Heart right ventricle (tissue), 16 donors: ENCODE data around the gene IL21R. TPM values are rescaled to one million over a fixed set of nuclear protein-coding genes. Genes with fewer than 3 reads are reported as not detected.
A peak's percentile ranks its signal among the peaks of the same experiment; 100 is the strongest.

ENCODE experiments used
- ATAC-seq, 8 donors: fragments of 200-7000 bp; cut with Tn5 transposase; one replicate each; pipeline ENCODE4 v1.9.1; 2020; ENCODE audit warnings: mild to moderate bottlenecking in 8 of 8, moderate library complexity in 8 of 8, moderate number of reproducible peaks in 1 of 8
- DNase-seq, 2 donors: peaks; one replicate each; pipeline ENCODE4 v3.0.0-alpha.2; 2020
- H3K27ac ChIP-seq, 10 donors: fragments of 200-600 bp; sonication (generic) in 2 of 10; one replicate each; pipeline versions ENCODE4 v1.5.0 to v1.8.0; 2020 to 2022; ENCODE audit warnings: mild to moderate bottlenecking in 3 of 10
- H3K27me3 ChIP-seq, 7 donors: fragments of 200-600 bp; one replicate each; pipeline ENCODE4 v1.8.0; 2021 to 2022; ENCODE audit warnings: mild to moderate bottlenecking in 2 of 7
- H3K36me3 ChIP-seq, 9 donors: fragments of 200-600 bp; sonication (generic) in 1 of 9; one replicate each; pipeline versions ENCODE4 v1.5.0 to v1.8.0; 2020 to 2022; ENCODE audit warnings: mild to moderate bottlenecking in 2 of 9
- H3K4me1 ChIP-seq, 9 donors: fragments of 200-600 bp; sonication (generic) in 1 of 9; one replicate each; pipeline versions ENCODE4 v1.5.0 to v1.8.0; 2020 to 2022; ENCODE audit warnings: mild to moderate bottlenecking in 4 of 9
- H3K4me3 ChIP-seq, 10 donors: fragments of 200-600 bp; sonication (generic) in 2 of 10; one replicate each; pipeline versions ENCODE4 v1.5.0 to v1.8.0; 2020 to 2022; ENCODE audit warnings: mild to moderate bottlenecking in 7 of 10, moderate library complexity in 2 of 10
- H3K9me3 ChIP-seq, 11 donors: fragments of 200-600 bp in 10 of 11; sonication (generic) in 2 of 11; one replicate each; pipeline versions ENCODE4 v1.5.0 to v1.8.0; 2013 to 2022; ENCODE audit warnings: mild to moderate bottlenecking in 2 of 11, control low read depth in 1 of 11, moderate library complexity in 1 of 11
- CTCF ChIP-seq, 9 donors: fragments of 200-600 bp; sonication (generic) in 2 of 9; IDR thresholded peaks; one replicate each; pipeline versions ENCODE4 v1.5.0 to v1.8.0; 2021 to 2022; ENCODE audit warnings: antibody characterized with exemption in 9 of 9, mild to moderate bottlenecking in 5 of 9, moderate library complexity in 1 of 9
- WGBS, 2 donors: extraction: QIAGEN DNeasy Blood & Tissue Kit; methylation state at CpG; one replicate each; pipeline ENCODE4 v1.1.7; 2013; ENCODE audit warnings: inconsistent platforms in 1 of 2; 5-methylcytosine and 5-hydroxymethylcytosine counted together
- intact Hi-C, 10 donors: fragments of 100-400 bp; cut with DNase I; formaldehyde crosslinking; loops; one replicate each; pipeline versions ENCODE4 v1.11.1 to v1.14.2; 2022
- polyA plus RNA-seq, 2 donors: library from polyadenylated mRNA; stranded (reverse); fragments of 200-250 nt; gene quantifications; one replicate each; pipeline ENCODE4 v1.2.3, GENCODE V29; 2013
- total RNA-seq, 10 donors: library from RNA; stranded (reverse); fragmentation: NEBNext Ultra II Directional in 3 of 10; extraction: Animal tissue kit (Norgen Biotek cat#: 25700) in 3 of 10; gene quantifications; one replicate each; pipeline versions ENCODE4 v1.2.1 to v1.2.4, GENCODE V29; 2021 to 2023
- donor health status: Arrhythmogenic right ventricular cardiomyopathy.
- donor health status: ischemic (EF 13 %, LVEDD 7.1; RV severe dilation, severe dysfunction).
- donor health status: healthy with polysubstance abuse.
- donor health status: DM: no; HTN: yes; CAD: no.
- donor health status: DM: no; HTN: no; CAD: no.
- donor health status: ischemic (EF 25% LVEDD 6.9; RV normal size, moderate dysfunction).
- donor health status: ischemic (EF 25% LVEDD 5.7; RV mildly dilated, moderate dysfunction).
- donor health status: healthy.
- donor health status: DM: yes; HTN: yes; CAD: no.
- donor health status: Ischemic cardiomyopathy.
- donor health status: ischemic (EF 35%, LVEDD 5.7; RV mildly dilated, moderate dysfunction).
- donor health status: nonischemic (EF 11% LVEDD 7.7; RV severe dilation, severe dysfunction).
- donor health status: DM: yes; HTN: yes; CAD: no.
- donor health status: PGD.
- donor health status: ischemic (EF 29% LVEDD 5.4; RV normal size, mild dysfunction).
- donor health status: nonischemic (EF 23%, LVEDD 6.1; RV moderate dilation, normal function).

The IL21R gene
- total and polyA plus RNA-seq, 12 donors: 0.06 to 3.6 (median 0.14) TPM; not detected in 2

- ATAC-seq (peak; percentile 35 to 83 (median 66)), DNase-seq (peak; percentile 32 to 41)
- intact Hi-C loops: no loop called here
- peaks cover 0 to 9% (median 0%) of the 10 kb centered on the region in 7 donors for H3K27me3 ChIP-seq
- H3K9me3 ChIP-seq: peaks cover 0 to 23% (median 4%) of the 10 kb centered on the region in 11 donors
- peaks cover 0 to 21% (median 0%) of the 10 kb centered on the region in 9 donors for H3K4me1 ChIP-seq
- H3K36me3 ChIP-seq: no peaks in the 10 kb centered on the region
- no peak for TF ChIP-seq CTCF (IDR thresholded peaks at IDR 0.05)
- 75 to 76% methylated on average over 15 of the region's 15 CpGs for WGBS, 2 donors
- no peak overlapping the region for H3K4me3 ChIP-seq
- peak overlapping the region in 2 of 10 donors; percentile 8 to 79 for H3K27ac ChIP-seq
These were observed 18.3 kb upstream of the IL21R start for GRCh38 chr16:27383556-27384243.

- WGBS, 2 donors: 61 to 69% methylated on average over 5 of the region's 5 CpGs
These were observed 17.5 kb upstream of the IL21R start for GRCh38 chr16:27384425-27384824.

GRCh38 chr16:27385398-27385797 lies 16.6 kb upstream of the IL21R start:
- ATAC-seq: no peak

More at GRCh38 chr16:27384425-27384824, 17.5 kb upstream of the IL21R start:
- no peak for TF ChIP-seq CTCF (IDR thresholded peaks at IDR 0.05)
- intact Hi-C loops: no loop called here
- no peak for DNase-seq
- Histone ChIP-seq H3K27me3 (peaks cover 0 to 16% (median 0%) of the 10 kb centered on the region in 7 donors), H3K4me3 (no peak overlapping the region), H3K27ac (peak overlapping the region in 2 of 10 donors; percentile 36 to 79), H3K36me3 (no peaks in the 10 kb centered on the region), H3K4me1 (peaks cover 0 to 14% (median 0%) of the 10 kb centered on the region in 9 donors), H3K9me3 (peaks cover 0 to 27% (median 4%) of the 10 kb centered on the region in 11 donors)
- no peak for ATAC-seq

GRCh38 chr16:27386674-27387073 lies 15.3 kb upstream of the IL21R start:
- Histone ChIP-seq H3K36me3 (no peaks in the 10 kb centered on the region), H3K4me1 (peaks cover 0 to 25% (median 0%) of the 10 kb centered on the region in 9 donors), H3K4me3 (no peak overlapping the region), H3K27me3 (peaks cover 0 to 30% (median 0%) of the 10 kb centered on the region in 7 donors), H3K27ac (no peak overlapping the region), H3K9me3 (peaks cover 0 to 28% (median 4%) of the 10 kb centered on the region in 11 donors)
- ATAC-seq (no peak), DNase-seq (no peak)
- WGBS, 2 donors: 69 to 74% methylated on average over 4 of the region's 4 CpGs
- intact Hi-C loops: no loop called here
- no peak for TF ChIP-seq CTCF (IDR thresholded peaks at IDR 0.05)

More at GRCh38 chr16:27385398-27385797, 16.6 kb upstream of the IL21R start:
- peaks cover 0 to 24% (median 0%) of the 10 kb centered on the region in 7 donors for H3K27me3 ChIP-seq
- no peak overlapping the region for H3K4me3 ChIP-seq
- no peak for DNase-seq
- H3K9me3 ChIP-seq: peaks cover 0 to 29% (median 4%) of the 10 kb centered on the region in 11 donors
- H3K36me3 ChIP-seq: no peaks in the 10 kb centered on the region
- H3K27ac ChIP-seq: peak overlapping the region in 1 of 10 donors; percentile 79
- peaks cover 0 to 21% (median 0%) of the 10 kb centered on the region in 9 donors for H3K4me1 ChIP-seq
- intact Hi-C loops: no loop called here
- 84 to 89% methylated on average over 7 of the region's 7 CpGs for WGBS, 2 donors
- no peak for TF ChIP-seq CTCF (IDR thresholded peaks at IDR 0.05)
